KG1 (cell line): ENCODE measurements around the gene IL15.
"Not testable (repeated sequence)": the region's sequence is repeated elsewhere in the genome, so short reads cannot be mapped to it uniquely, and the experiment has no call there.

Source experiments
- DNase-seq: peaks from one replicate; lab custom pipeline; 2025; lab: John Stamatoyannopoulos, UW

The IL15 gene

DNA sequence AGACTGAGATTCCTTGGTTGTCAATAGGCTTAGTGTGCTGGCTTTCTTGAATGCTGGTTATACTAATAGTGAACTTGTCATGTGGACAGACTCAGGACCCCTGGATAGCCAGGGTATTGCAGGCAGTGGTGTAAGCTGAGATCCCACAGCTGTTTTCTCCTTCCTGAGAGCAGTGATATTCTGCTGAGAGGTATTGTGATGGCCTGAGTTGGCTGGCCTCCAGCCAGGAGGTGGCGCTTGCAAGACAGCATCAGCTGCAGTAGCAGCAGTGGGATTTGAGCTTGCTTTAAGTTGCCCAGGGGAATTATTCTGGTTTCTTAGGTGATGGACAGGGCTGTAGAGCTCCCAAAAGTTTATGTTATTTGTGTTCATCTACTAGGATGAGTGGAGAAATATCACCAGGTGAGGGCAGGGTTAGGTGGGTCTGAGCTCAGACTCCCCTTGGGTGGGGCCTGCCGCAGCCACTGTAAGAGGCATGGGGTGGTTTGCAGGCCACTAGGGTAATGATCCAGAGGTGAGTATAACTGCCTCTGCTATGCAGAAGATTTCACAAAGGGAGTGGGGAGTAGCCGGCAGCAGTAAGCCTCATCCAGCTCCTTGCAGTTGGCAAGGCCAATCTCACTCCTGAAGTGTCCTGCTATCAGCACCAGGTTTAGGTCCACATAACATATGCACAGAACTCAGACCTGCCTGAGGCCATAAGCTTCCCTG, 66.2 kb downstream of the IL15 start:
- DNase-seq: no peak

DNA sequence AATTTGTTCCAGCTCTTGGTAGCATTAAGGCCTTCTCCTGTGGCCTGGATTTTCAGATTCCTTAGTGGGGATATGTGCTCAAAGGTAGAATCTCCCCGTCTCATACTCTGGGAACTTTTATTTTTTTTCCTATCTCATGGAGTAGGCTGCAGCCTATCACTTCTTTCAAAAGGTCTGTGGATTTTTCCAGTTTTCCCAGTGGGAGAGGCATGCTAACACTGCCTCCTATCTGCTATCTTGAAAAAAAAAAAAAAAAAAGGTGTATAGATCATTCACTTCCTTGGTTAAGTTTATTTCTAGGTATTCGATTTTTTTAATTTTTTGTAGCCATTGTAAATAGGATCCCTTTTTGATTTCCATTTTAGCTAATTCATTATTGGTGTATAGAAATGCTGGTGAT, 67.1 kb downstream of the IL15 start:
- DNase-seq: no peak

DNA sequence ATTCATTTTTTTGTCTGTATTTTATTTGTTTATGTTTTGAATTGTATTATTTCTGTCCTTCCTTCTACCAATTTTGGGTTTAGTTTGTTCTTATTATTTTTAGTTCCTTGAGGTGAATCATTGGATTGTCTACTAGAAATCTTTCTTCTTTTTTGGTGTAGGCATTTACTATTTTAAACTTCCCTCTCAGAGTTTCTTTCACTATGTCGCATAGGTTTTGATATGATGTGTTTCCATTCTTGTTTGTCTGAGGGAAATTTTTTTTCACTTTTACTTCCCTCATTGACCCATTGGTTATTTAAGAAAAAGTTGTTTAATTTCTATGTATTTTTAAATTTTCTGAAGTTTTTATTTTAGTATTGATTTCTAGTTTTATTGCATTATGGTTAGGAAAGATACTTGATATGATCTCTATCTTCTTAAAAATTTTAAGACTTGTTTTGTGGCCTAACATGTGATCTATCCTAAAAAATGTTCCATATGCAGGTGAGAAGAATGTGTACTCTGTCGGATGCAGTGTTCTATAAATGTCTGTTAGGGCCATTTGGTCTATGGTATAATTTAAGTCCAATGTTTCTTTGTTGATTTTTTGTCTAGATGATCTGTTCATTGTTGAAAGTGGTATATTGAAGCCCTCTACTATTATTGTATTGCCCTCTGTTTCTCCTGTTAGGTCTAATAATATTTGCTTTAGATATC, 68.8 kb downstream of the IL15 start:
- no peak for DNase-seq

DNA sequence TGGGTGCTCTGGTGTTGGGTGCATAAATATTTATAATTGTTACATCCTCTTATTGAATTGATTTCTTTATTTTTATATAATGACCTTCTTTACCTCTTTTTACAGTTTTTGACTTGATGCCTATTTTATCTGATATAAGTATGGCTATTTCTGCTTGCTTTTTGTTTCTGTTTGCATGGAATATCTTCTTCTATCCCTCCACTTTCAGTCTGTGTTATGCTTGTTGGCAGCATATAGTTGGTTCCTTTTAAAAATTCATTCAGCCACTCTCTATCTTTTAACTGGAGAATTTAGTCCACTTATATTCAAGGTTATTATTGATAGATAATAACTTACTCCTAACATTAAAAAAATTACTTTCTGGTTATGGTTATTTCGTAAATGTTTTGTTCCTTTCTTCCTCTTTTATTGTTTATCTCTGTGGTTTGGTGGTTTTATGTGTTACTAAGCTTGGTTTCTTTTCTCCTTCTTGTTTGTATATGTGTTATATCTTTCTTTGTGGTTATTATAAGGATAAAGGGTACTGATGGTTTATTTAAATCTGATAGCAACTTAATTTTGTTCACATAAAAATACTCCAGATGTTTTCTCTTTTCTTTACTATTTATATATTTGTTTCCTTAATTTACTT, 69.5 kb downstream of the IL15 start:
- no peak for DNase-seq

DNA sequence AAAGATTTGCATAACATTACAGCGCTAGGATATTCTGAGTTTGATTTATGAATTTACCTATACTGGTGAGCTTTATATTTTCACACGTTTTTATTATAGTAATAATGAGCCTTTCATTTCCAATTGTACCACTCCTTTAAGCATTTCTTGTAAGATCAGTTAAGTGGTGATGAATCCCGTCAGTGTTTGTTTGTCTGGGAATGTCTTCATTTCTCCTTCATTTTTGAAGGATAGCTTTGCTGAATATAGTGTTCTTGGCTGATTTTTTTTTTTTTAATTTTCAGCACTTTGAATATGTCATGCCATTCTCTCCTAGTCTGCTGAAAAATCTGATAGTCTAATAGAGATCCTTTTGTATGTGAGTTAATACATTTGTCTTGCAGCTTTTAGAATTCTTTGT, 70.1 kb downstream of the IL15 start:
- DNase-seq: no peak

DNA sequence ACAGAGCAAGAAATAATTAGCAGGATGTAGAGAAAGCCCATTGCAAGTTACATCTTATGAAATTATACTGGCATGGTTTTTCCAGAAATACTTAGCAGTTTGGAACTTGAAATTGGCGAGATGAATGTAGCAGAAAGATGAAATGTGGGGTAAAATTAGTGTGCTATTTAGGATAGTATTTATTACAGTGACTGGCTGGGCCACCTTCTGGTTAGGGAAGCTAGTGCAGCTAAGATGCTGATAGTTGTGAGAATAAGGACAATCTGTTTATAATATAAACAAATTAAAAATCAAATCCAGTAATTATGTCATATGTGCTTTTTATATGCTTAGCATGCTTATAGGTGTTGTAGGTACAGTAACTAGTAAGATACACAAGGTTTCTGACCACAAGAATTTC, 74.8 kb downstream of the IL15 start:
- DNase-seq: no peak

DNA sequence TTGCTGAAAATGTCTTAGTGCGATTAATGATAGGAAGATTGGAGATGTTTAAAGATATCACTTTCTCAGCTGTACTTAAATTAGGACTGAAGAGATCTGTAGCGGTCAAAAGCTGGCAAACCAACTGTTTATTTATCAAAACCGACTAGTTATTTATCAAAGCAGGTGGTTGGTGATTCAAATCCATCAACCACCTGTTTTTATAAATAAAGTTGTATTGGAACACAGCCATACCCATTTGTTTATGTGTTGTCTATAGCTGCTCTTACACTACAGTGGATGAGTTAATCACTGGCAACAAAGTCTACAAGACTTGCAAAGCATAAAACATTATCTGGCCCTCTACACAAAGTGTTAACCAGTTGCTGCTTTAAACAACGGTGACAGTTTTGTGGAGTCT, 76.8 kb downstream of the IL15 start:
- DNase-seq: no peak

DNA sequence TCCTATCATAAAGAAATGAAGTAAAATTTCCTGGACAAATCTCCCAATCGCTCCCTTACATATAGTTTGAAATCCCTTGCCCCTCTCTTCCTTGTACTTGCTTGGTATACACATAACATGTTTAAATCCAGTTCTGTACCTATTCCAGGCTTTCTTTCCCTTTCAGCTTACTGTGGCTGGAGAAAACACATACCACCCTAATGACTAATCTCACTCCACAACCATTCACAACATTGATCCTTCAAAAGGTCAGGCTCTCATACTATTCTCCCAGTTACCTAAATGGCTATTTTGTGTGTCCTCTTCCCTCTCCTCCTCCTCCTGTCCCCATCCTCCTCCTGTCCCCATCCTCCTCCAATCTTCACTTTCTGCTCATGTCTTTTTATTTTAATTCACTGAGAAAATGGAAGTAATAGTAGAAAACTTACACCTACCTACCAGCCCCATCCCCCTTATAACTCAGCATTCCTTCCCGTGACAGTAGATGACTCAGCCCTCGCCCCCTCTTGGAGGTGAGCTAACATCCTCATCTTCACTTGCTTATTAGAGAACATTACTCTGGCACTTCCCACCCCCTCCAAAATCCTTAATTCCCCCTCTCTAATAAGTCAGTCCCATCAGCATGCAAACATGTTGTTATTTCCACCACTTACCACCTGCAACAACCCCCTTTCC, 77.5 kb downstream of the IL15 start:
- no peak for DNase-seq

DNA sequence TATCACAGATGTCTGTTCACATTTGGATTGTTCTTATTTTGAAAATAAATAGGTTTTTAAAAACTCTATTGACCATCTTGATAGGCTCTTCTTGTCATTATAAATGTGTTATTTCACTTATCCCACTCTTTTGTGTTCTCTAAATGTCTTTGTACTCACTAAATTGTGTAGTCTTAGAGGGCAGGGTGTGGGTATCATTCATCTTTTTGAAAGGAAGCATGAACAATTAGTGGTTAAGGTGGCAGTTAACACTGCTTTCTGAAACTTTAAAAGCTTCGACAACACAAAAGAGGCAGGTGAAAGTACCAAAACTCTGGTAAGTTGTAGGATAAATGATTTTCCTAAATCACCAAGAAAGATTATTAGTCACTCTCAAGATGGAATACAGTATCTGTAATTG, 83.2 kb downstream of the IL15 start:
- no peak for DNase-seq

DNA sequence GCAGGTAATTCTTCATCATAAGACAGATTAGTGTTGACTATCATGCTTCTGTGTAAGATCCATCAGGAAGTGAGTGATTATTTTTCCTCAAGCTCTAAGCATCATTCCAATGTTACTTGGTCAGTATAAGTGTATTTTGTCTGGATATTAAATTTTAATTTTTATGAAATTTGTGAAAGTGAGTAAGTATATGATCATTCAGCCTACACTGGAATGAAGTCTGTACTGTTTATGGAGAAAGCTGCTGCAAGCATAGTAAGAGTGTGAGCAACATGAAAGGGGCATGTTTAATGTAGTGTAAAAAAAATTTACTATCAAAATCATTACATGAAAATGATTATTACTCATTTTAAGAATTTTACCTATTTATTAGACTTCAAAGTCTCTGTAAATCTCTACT, 84.8 kb downstream of the IL15 start:
- no peak for DNase-seq

DNA sequence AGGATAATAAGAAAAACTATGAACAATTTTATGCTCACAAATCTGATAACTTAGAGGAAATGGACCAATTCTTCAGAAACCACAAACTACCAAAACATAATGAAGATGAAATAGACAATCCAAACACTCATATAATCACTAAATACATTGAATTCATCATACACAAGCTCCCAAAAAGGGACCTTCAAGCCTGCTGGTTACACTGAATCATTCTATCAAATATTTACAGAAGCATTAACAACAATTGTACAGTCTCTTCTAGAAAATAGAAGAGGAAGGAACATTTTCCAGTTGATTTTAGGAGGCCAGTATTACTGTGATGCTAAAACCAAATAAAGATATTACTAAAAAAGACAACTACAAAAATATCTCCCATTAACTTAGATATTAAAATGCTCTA, 88.3 kb downstream of the IL15 start:
- no peak for DNase-seq

DNA sequence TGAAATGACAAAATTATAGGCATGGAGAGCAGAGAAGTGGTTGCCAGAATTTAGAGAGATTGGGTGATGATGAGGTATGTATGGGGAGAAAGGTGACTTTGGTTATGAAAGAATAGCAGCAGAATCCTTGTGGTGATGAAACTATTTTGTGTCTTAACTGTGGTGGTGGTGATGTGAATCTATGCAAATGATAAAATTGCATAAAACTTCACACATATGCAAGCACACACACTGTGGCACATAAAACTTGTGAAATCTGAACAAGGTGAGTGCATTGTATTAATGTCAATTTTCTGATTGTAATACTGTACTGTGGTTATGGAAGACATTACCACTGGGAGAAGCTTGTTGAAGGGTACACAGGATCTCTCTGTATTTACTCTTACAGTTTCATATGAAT, 91.0 kb downstream of the IL15 start:
- DNase-seq: no peak

DNA sequence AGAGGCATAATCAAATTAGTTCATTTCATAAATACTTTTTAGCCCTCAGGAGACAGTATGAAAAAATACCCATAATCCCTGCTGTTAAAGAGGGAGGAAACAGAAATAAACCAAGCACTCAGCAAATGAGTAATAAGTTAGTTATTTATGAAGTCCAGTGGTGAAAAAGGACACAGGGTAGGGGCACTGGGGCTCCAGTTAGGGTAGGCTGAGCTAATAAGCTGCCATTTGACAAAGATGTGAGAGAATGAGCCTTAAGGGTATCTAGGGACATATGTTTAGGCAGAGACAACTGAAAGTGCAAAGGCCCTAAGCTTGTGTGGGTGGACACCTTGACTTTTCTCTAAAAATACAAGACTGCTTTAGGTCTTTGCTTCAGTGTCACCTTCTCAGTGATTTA, 94.4 kb downstream of the IL15 start:
- DNase-seq: no peak

DNA sequence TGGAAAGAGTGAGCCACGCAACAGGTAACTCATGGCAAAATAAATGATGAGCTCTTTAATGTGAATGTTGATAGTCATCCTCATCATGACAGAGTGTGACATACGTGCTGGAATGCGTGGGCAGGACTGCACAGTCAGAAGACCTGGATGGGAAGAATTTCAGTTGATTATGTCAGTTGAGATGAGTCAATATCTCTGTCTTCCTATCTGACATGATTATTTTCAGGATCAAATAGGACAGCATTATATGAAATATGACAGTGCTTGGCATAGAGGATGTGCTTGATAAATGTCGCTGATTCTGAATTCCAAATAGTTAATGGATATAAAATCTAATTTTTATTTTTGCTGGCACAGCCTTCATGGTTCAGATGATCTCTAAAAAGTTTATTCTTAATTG, 95.1 kb downstream of the IL15 start:
- DNase-seq: no peak

DNA sequence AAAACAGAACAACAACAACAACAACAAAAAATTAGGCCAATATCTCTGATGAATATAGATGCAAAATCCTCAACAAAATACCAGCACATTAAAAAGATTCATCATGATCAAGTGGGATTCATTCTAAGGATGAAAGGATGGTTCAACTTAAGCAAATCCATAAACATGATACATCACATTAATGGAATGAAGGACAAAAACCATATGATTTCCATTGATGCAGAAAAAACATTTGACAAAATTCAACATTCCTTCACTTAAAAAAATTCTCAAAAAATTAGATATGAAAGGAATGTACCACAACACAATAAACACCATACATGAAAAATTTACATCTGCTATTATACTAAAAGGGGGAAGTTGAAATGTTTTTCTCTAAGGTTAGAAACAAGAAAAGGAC, 103.3 kb downstream of the IL15 start:
- DNase-seq: no peak

DNA sequence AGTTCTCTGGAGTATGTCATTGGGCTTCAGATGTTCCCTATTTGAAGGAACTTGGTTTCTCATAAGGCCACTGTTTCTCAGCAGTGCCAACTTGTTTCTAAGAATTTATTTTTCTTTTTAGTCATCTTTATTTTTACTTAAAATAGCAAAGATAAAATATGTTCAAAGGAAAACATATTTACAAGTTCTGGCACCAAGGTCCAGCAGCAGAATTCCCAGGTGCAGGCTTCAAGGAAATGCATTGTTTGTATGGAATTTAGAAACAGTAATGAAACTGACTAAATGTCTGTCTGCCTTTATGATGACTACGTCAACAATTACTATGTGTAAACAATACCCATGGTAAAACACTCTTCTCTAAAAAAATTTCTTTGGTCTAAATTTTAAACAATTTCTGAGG, 109.6 kb downstream of the IL15 start:
- no peak for DNase-seq

DNA sequence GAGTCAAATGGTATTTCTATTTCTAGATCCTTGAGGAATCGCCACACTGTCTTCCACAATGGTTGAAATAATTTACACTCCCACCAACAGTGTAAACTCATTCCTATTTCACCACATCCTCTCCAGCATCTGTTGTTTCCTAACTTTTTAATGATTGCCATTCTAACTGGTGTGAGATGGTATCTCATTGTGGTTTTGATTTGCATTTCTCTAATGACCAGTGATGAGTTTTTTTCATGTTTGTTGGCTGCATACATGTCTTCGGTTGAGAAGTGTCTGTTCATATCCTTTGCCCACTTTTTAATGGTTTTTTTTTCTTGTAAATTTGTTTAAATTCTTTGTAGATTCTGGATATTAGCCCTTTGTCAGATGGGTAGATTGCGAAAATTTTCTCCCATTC, 115.4 kb downstream of the IL15 start:
- DNase-seq: not testable (repeated sequence)

DNA sequence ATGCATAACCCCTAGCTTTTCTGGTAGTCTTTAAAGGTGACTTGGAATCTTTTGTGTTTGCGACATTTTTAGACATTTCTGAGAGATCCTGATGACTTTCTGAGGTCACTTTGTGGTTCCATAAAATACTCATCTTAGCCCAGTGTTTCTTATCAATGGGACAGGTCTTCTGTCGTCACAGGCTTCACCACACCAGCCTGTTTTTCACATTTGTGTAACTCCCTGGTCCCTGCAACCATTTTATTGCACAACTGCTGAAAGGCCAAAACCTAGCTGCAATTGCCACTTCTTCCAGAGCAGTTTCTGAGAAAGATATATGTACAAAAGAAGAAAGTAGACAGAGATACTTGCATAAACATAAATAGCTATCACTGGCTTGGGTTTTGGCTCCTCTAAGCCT, 120.9 kb downstream of the IL15 start:
- DNase-seq: no peak

DNA sequence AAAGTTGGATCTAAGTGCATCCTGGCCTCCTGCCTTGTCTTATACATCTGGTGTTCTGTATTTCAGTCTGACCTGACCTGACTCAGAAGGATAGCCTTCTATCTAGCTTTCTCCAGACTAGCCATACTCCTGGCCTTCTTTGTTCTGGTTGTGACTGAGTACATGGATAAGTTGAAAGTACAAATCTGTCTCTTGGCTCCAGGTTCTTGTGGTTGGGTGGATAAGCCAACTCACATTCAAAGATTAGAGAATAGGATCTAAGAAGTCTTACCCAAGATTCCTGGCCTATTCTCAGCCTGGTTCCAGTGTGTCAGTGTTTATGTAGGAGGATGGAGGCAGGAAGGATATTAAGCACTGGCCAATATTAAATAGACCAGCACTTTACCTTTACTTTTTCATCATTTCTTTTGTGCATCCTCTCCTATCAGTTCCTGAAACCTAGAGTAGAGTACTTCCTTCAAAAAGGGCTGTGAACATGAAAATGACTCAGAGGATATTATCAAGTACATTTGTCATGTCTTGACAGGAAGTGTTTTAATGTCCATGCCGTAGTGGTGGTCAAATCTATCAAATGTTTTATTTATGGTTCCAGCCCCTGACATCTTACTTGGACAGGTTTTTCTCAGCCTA, 123.5 kb downstream of the IL15 start:
- no peak for DNase-seq

DNA sequence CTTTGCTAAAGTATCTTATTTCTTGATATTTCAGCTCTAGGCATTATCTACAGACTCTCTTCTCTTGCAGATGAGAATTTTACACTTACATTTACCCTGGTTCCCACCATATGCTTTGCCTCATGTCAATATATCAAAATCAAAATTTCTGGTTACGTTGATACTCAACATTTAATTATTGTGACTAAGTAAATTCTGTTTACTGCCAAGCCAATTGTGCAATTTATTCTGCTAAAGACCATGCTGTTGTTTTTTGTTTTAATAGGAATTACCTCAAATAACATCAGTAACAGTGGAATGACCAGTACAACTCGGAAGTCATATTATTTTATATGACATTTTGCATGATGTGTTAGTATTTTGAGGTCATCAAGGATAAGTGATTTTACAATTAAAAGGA, 125.5 kb downstream of the IL15 start:
- DNase-seq: no peak

DNA sequence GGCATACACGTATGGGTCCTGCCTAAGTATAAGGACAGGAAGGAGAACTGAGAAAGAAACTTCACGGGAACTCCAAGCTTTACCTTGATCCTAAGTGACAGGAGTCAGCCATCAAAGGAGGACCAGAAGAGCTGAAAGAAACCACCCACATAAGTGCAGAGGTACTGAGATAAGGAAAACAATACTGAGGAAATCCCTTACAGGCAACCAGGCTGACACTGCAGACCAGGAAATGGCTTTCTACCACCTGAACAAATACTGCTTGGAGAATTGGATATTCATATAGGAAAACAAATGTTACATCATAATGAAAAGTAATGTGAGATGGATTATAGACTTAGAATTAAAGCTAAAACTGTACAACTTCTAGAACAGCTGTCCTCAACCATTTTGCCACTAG, 127.0 kb downstream of the IL15 start:
- DNase-seq: no peak

DNA sequence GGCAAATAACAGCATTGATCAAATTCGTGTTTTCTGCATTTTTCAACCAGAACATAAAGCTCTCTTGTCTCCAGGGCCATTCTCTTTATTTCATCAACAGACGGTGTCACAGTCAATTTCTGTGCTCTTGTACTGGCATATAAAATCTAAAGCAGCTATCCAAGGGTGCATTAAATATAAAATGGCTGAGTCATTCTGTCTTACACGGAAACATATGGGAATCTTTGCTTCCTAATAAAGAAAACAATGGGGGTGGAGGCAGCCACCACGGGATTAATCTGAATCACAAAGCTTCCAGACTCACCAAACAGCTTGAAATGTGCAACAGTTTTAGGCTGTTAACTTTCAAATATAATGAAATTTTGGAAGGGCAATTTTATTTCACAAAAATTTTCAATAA, 132.6 kb downstream of the IL15 start:
- DNase-seq: no peak
